Testis (tissue), 3 donors: Measurements from ENCODE around the gene CXCL17. TPM values are rescaled to one million over a fixed set of nuclear protein-coding genes. Genes with fewer than 3 reads are reported as not detected.
A peak's percentile ranks its signal among the peaks of the same experiment; 100 is the strongest.

ENCODE experiments used
- DNase-seq: peaks from one replicate; pipeline ENCODE4 v3.0.0-alpha.2; 2019
- H3K27ac ChIP-seq, 2 donors: fragments of 200-600 bp; sonication (generic); one replicate each; pipeline ENCODE4 v1.5.1; 2019
- H3K27me3 ChIP-seq: fragments of 200-600 bp; sonication (generic); one replicate; pipeline ENCODE4 v1.5.1; 2019
- H3K36me3 ChIP-seq: fragments of 200-600 bp; sonication (generic); one replicate; pipeline ENCODE4 v1.5.1; 2017; ENCODE audit warnings: low read depth; ENCODE audit errors: missing control alignments
- H3K4me1 ChIP-seq: fragments of 200-600 bp; sonication (generic); one replicate; pipeline ENCODE4 v1.5.1; 2019
- H3K4me3 ChIP-seq, 2 donors: fragments of 200-600 bp; sonication (generic); one replicate each; pipeline ENCODE4 v1.5.1; 2017 to 2019
- H3K9me3 ChIP-seq: fragments of 200-600 bp; sonication (generic); one replicate; pipeline ENCODE4 v1.5.1; 2017
- CTCF ChIP-seq, 3 experiments: fragments of 450-650 bp in 2 of 3; fragments of 200-600 bp in 1 of 3; sonication (generic) in 1 of 3; IDR thresholded peaks; one replicate each; pipeline ENCODE4 v1.5.1; 2016 to 2019; ENCODE audit warnings: antibody characterized with exemption in 3 of 3, mild to moderate bottlenecking in 2 of 3, moderate library complexity in 1 of 3
- POLR2A ChIP-seq: fragments of 450-650 bp; IDR thresholded peaks from one replicate; pipeline ENCODE4 v1.6.1; 2017; ENCODE audit warnings: antibody characterized with exemption, mild to moderate bottlenecking, moderate library complexity
- WGBS, 2 donors: methylation state at CpG; one replicate each; pipeline ENCODE4 v1.1.5; 2018; 5-methylcytosine and 5-hydroxymethylcytosine counted together
- intact Hi-C: fragments of 100-400 bp; cut with DNase I; formaldehyde crosslinking; loops from one replicate; pipeline ENCODE4 v1.15.1; 2023; ENCODE audit warnings: low total_unique reads
- polyA plus RNA-seq: library from polyadenylated mRNA; stranded (reverse); fragments of 350-450 nt; fragmentation: Illumina TruSeq; extraction: RNeasy Lipid Tissue Mini Kit (QIAGEN cat#74804); gene quantifications from one replicate; pipeline ENCODE4 v1.2.3, GENCODE V29; 2014; ENCODE audit warnings: low read depth, low replicate concordance; ENCODE audit not compliant: insufficient read depth
- small RNA-seq, 2 donors: library from RNA; depleted of rRNA; stranded (forward); fragments of <200 nt; gene quantifications; one replicate each; pipeline ENCODE3, GENCODE V24; 2016
- total RNA-seq, 2 donors: library from RNA; depleted of rRNA; stranded (reverse); fragments of >200 nt; gene quantifications; one replicate each; pipeline ENCODE4 v1.2.3, GENCODE V29; 2016

The CXCL17 gene
- total and polyA plus RNA-seq, 3 donors from 2014 or later, result not detected

- Histone ChIP-seq H3K27me3 (no peaks in the 10 kb centered on the region), H3K36me3 (no peaks in the 10 kb centered on the region), H3K27ac (no peak within 1 kb of the TSS), H3K9me3 (no peaks in the 10 kb centered on the region), H3K4me3 (no peak within 1 kb of the TSS), H3K4me1 (peaks cover 4% of the 10 kb centered on the region)
- 53 to 59% methylated on average over 12 of the region's 12 CpGs for WGBS, 2 donors
- intact Hi-C loops, result no loop called here
- DNase-seq, result no peak
- no peak for TF ChIP-seq CTCF (IDR thresholded peaks at IDR 0.05)
- no peak for TF ChIP-seq POLR2A
Measured at GRCh38 chr19:42389899-42390298, 52.8 kb downstream of the CXCL17 start, which contains the start of gene CNFN. Gene CNFN (minus strand): TSS chr19:42390297. CDS start chr19:42389037, 1,260 bp downstream.

GRCh38 chr19:42388851-42389489 lies 53.8 kb downstream of the CXCL17 start:
- no peak for DNase-seq
- intact Hi-C loops, result no loop called here
- TF ChIP-seq CTCF (IDR thresholded peaks at IDR 0.05), result no peak
- Histone ChIP-seq H3K36me3 (no peaks in the 10 kb centered on the region), H3K4me1 (peaks cover 4% of the 10 kb centered on the region), H3K27me3 (no peaks in the 10 kb centered on the region), H3K9me3 (no peaks in the 10 kb centered on the region), H3K27ac (no peak overlapping the region), H3K4me3 (no peak overlapping the region)
- WGBS, 2 donors, result 74 to 83% methylated on average over 16 to 18 of the region's 20 CpGs

- Histone ChIP-seq H3K9me3 (no peaks in the 10 kb centered on the region), H3K4me3 (peak overlapping the region; percentile 29 to 47), H3K36me3 (no peaks in the 10 kb centered on the region), H3K4me1 (peaks cover 4% of the 10 kb centered on the region), H3K27me3 (no peaks in the 10 kb centered on the region), H3K27ac (no peak overlapping the region)
- intact Hi-C loops, result no loop called here
- DNase-seq, result peak; percentile 75
- TF ChIP-seq CTCF (IDR thresholded peaks at IDR 0.05) (peak in 2 of 3 experiments; percentile 33 to 37), POLR2A (no peak)
- WGBS, 2 donors, result 2 to 3% methylated on average over 25 to 48 of the region's 48 CpGs
Measured at GRCh38 chr19:42386974-42387707, 55.6 kb downstream of the CXCL17 start.

GRCh38 chr19:42380155-42380554 lies 62.6 kb downstream of the CXCL17 start:
- 71 to 73% methylated on average over 6 of the region's 6 CpGs for WGBS, 2 donors
- DNase-seq, result no peak

More at GRCh38 chr19:42380155-42380554, 62.6 kb downstream of the CXCL17 start:
- Histone ChIP-seq H3K9me3 (no peaks in the 10 kb centered on the region), H3K4me1 (no peaks in the 10 kb centered on the region), H3K4me3 (no peak overlapping the region), H3K36me3 (no peaks in the 10 kb centered on the region), H3K27me3 (no peaks in the 10 kb centered on the region), H3K27ac (no peak overlapping the region)
- TF ChIP-seq POLR2A, result no peak
- TF ChIP-seq CTCF (IDR thresholded peaks at IDR 0.05), result no peak
- intact Hi-C loops, result no loop called here

Small RNA genes within 50 kb of the gene (small RNA-seq; reads per million reads assigned to genes)
- 0 reads per million in 2 donors for gene RNU4-60P

Other genes with a start within 250 kb of the CXCL17 start
- gene DEDD2, start 225.3 kb downstream of the CXCL17 start, total RNA-seq, result 10 to 100 TPM; 54.4 to 80.0 TPM
- 40.7 TPM for gene DEDD2, start 225.3 kb downstream of the CXCL17 start, polyA plus RNA-seq
- 10 to 100 TPM; 10.1 to 12.2 TPM for gene ZNF526, start 222.6 kb downstream of the CXCL17 start, total RNA-seq
- 10.1 TPM for gene ZNF526, start 222.6 kb downstream of the CXCL17 start, polyA plus RNA-seq
- gene GSK3A, start 200.3 kb downstream of the CXCL17 start, total RNA-seq, result 10 to 100 TPM; 54.3 to 64.3 TPM
- 98.1 TPM for gene GSK3A, start 200.3 kb downstream of the CXCL17 start, polyA plus RNA-seq
- gene ERF, start 187.8 kb downstream of the CXCL17 start, total RNA-seq, result 100 to 1,000 TPM in 1 of 2 donors, 10 to 100 TPM in 1; 85.4 to 120 TPM
- 59.6 TPM for gene ERF, start 187.8 kb downstream of the CXCL17 start, polyA plus RNA-seq
- 100 to 1,000 TPM; 163 to 181 TPM for gene CIC, start 173.7 kb downstream of the CXCL17 start, total RNA-seq
- 95.6 TPM for gene CIC, start 173.7 kb downstream of the CXCL17 start, polyA plus RNA-seq
- 10 to 100 TPM; 16.8 to 18.3 TPM for gene PRR19, start 140.8 kb downstream of the CXCL17 start, total RNA-seq
- gene PRR19, start 140.8 kb downstream of the CXCL17 start, polyA plus RNA-seq, result 37.4 TPM
- gene PAFAH1B3, start 140.3 kb downstream of the CXCL17 start, total RNA-seq, result 10 to 100 TPM; 50.7 to 66.7 TPM
- gene PAFAH1B3, start 140.3 kb downstream of the CXCL17 start, polyA plus RNA-seq, result 45.1 TPM
- 10 to 100 TPM in 1 of 2 donors, 1 to 10 TPM in 1; 7.2 to 12.3 TPM for gene TMEM145, start 129.6 kb downstream of the CXCL17 start, total RNA-seq
- 6.9 TPM for gene TMEM145, start 129.6 kb downstream of the CXCL17 start, polyA plus RNA-seq
- 10 to 100 TPM; 26.9 to 27.3 TPM for gene MEGF8, start 117.3 kb downstream of the CXCL17 start, total RNA-seq
- gene MEGF8, start 117.3 kb downstream of the CXCL17 start, polyA plus RNA-seq, result 18.8 TPM
- 1 to 10 TPM; 1.9 to 5.0 TPM for gene CNFN, start 52.6 kb downstream of the CXCL17 start, total RNA-seq
- 2.2 TPM for gene CNFN, start 52.6 kb downstream of the CXCL17 start, polyA plus RNA-seq
- 10 to 100 TPM; 49.2 to 73.5 TPM for gene LIPE, start 15.6 kb downstream of the CXCL17 start, total RNA-seq
- gene LIPE, start 15.6 kb downstream of the CXCL17 start, polyA plus RNA-seq, result 131 TPM
- gene CEACAM1, start 85.5 kb upstream of the CXCL17 start, total RNA-seq, result 10 to 100 TPM; 12.7 to 13.7 TPM
- 6.8 TPM for gene CEACAM1, start 85.5 kb upstream of the CXCL17 start, polyA plus RNA-seq
- under 1 TPM in 1 of 2 donors, not detected in 1; 0.16 TPM for gene CEACAM8, start 152.0 kb upstream of the CXCL17 start, total RNA-seq
- not detected for gene CEACAM8, start 152.0 kb upstream of the CXCL17 start, polyA plus RNA-seq